ENCODE data around the gene SMARCA2.

Gene SMARCA2

DNA sequence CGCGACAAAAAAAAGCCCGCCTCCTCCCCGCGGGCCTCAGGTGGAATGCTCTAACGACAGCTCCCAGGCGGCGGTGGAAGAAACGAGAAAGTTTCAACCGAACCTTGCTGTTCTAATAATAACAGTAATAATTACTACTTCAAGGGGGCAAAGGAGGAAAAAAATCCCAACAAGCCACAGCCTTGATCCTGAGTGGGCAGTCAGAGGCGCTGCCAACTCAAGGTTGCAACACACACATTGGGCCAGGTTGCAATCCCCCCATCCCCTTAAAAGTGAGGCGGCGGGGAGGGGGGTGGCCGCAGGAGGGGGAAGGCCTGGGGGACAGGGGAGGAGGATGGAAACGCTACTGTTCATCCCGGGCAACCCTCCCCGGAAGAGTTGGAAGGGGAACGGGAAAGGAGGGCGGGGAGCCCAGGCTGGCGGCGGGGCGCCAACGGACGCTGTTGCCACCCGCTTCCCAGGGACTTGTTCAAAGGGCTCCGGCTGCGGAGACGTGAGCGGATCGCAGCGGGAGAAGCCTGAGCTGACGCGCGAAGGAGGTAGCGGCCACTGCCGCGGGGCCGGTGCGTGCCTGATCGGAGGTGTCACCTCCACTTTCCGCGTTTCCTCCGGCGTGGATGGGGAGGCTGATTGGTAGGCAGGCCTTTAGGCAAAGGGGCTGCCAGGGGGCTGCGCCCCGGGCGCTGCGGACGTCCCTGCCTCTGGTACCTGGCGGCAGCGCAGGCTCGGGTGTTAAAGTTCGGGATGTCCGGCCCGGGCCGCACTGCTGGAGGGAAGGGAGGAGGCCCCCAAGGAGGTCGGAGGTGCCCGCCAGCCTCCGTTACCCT is 647 bp downstream of the SMARCA2 start:
- H3K36me3 ChIP-seq (ENCODE audit: control insufficient read depth, insufficient read depth, low read length) = no peaks in the 10 kb centered on the region
- no peaks in the 10 kb centered on the region for H3K4me1 ChIP-seq (ENCODE audit: control insufficient read depth, insufficient read depth, low read length)
- no peak overlapping the region for H3K27ac ChIP-seq (ENCODE audit: low read length)
- DNase-seq (ENCODE audit: low read depth, low spot score) = no peak
- no CpG with 5 or more reads among the region's 59 CpGs for WGBS (ENCODE audit: insufficient coverage, insufficient read length)
- peaks cover 10% of the 10 kb centered on the region; the same call in 1 of the 2 replicates for H3K27me3 ChIP-seq (ENCODE audit: control insufficient read depth, insufficient read depth, low read length)
- H3K4me3 ChIP-seq (ENCODE audit: low read length) = peak overlapping the region; percentile 65
- H3K9me3 ChIP-seq (ENCODE audit: control insufficient read depth, insufficient read depth, low read length) = no peaks in the 10 kb centered on the region

GRCh38 chr9:2016408-2017330 is 1.5 kb downstream of the SMARCA2 start:
- DNase-seq (ENCODE audit: low read depth, low spot score) = no peak
- Histone ChIP-seq H3K27ac (ENCODE audit: low read length) (no peak overlapping the region), H3K4me1 (ENCODE audit: control insufficient read depth, insufficient read depth, low read length) (no peaks in the 10 kb centered on the region), H3K36me3 (ENCODE audit: control insufficient read depth, insufficient read depth, low read length) (no peaks in the 10 kb centered on the region), H3K4me3 (ENCODE audit: low read length) (peak overlapping the region; percentile 65), H3K9me3 (ENCODE audit: control insufficient read depth, insufficient read depth, low read length) (no peaks in the 10 kb centered on the region), H3K27me3 (ENCODE audit: control insufficient read depth, insufficient read depth, low read length) (peaks cover 10% of the 10 kb centered on the region; the same call in 1 of the 2 replicates)
- no CpG with 5 or more reads among the region's 85 CpGs for WGBS (ENCODE audit: insufficient coverage, insufficient read length)

DNA sequence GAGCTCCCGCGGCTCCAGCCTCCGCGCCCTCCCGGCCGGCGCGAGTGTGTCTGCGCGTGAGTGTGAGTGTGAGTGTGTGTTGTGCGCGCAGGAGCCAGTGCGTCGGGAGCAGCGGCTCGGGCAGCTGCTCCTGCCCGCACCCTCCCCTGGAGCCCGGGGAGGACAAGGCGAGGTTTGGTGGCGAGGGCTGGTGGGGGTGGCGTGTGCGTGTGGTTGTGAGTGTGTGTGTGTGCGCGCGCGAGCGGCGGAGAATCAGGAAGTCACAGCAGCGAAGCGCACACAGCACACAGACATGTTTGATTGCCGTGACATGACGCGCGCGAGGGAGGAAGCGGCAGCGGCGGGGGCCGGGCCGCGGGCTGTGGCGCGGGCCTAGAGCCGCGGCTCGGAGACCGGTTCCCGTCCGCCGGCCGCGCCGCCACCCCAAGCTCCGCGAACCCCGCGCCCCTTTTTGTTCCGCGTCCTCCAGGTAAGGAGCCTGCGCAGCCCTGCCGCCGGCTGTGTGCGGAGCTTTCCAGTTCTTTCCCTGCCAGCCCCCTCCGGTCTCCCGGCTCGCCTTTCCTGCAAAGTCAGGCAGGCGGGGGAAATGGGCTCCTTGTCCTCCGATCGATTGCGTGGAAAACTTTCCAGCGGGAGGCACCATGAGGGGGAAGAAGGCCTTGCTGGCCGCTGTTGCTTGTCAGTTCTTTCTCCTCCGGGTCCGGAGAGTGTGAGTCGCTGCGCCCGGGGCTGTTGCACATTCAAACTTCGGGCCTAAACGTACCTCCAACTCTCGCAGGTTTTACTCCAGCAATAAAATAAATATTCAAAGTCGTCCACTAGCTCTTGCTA is 2.4 kb downstream of the SMARCA2 start:
- no peaks in the 10 kb centered on the region for H3K4me1 ChIP-seq (ENCODE audit: control insufficient read depth, insufficient read depth, low read length)
- no peaks in the 10 kb centered on the region for H3K9me3 ChIP-seq (ENCODE audit: control insufficient read depth, insufficient read depth, low read length)
- H3K27me3 ChIP-seq (ENCODE audit: control insufficient read depth, insufficient read depth, low read length) = peaks cover 10% of the 10 kb centered on the region; the same call in 1 of the 2 replicates
- H3K4me3 ChIP-seq (ENCODE audit: low read length) = peak overlapping the region; percentile 65; the same call in 1 of the 2 replicates
- no CpG with 5 or more reads among the region's 81 CpGs for WGBS (ENCODE audit: insufficient coverage, insufficient read length)
- DNase-seq (ENCODE audit: low read depth, low spot score) = no peak
- no peaks in the 10 kb centered on the region for H3K36me3 ChIP-seq (ENCODE audit: control insufficient read depth, insufficient read depth, low read length)
- H3K27ac ChIP-seq (ENCODE audit: low read length) = no peak overlapping the region

DNA sequence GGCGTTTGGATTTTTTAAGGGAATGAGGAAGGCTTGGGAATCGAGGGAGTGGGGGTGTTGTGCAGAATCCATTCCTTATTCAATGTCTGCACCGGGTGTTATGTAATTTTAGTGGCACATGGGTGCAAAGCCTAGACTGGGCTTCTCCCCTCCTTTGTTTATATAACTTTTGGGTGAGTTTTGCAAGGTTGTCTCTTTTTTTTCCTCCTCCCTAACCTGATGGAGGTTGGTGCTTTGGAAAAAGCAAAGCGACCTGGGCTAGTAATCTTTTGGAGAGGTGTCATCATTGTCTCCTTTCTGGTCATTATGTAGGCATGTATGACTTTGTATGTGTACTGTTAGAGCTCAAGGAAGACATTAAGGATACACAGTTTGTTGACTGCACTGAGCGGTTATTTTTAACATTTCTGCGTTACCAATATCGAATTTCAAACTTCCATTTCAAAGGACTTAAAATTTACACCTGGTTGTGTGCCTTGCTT is 3.1 kb downstream of the SMARCA2 start:
- Histone ChIP-seq H3K36me3 (ENCODE audit: control insufficient read depth, insufficient read depth, low read length) (no peaks in the 10 kb centered on the region), H3K4me1 (ENCODE audit: control insufficient read depth, insufficient read depth, low read length) (no peaks in the 10 kb centered on the region), H3K27ac (ENCODE audit: low read length) (no peak overlapping the region), H3K27me3 (ENCODE audit: control insufficient read depth, insufficient read depth, low read length) (peaks cover 10% of the 10 kb centered on the region; the same call in 1 of the 2 replicates), H3K4me3 (ENCODE audit: low read length) (no peak overlapping the region; the same call in 1 of the 2 replicates), H3K9me3 (ENCODE audit: control insufficient read depth, insufficient read depth, low read length) (no peaks in the 10 kb centered on the region)
- no peak for DNase-seq (ENCODE audit: low read depth, low spot score)
- WGBS (ENCODE audit: insufficient coverage, insufficient read length) = no CpG with 5 or more reads among the region's 7 CpGs

DNA sequence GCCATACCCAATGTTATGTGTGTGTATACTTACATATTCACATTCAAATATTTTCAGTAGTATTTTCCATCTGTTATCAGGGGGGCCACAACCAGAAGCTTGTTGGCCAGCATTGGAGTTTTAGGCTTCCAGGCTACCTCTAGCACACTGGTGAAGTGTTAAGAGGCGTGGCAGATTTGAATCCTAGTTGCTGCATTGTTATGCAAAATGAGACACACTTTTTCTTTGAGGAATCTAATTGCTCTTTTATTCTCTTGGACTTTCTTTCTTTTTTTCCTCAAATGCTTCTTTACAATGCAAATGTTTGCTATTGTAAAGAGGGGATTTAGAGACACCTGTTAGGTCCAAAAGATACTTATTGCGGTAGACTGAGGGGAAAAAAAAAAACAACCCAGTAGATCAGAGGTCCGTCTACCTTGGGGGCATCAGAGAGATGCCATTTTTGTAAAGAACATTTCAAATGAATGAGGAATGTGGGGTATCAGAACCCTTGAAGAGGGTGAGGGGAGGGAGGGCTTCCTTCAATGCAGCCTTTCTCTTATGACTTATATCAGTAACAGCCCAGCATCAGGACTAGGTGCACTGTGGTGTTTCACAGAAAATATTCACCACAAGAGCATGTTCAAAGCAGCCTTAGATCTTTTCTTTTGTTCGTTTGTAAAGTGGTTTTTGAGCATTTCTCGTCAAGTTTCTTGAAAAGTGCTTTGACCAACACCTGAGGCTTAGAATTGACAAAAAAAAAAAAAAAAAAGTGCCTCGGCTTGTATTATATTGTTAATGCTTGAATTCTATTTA is 3.8 kb downstream of the SMARCA2 start:
- Histone ChIP-seq H3K36me3 (ENCODE audit: control insufficient read depth, insufficient read depth, low read length) (no peaks in the 10 kb centered on the region), H3K4me3 (ENCODE audit: low read length) (no peak overlapping the region), H3K9me3 (ENCODE audit: control insufficient read depth, insufficient read depth, low read length) (no peaks in the 10 kb centered on the region), H3K27ac (ENCODE audit: low read length) (no peak overlapping the region), H3K27me3 (ENCODE audit: control insufficient read depth, insufficient read depth, low read length) (peaks cover 7% of the 10 kb centered on the region; the same call in 1 of the 2 replicates), H3K4me1 (ENCODE audit: control insufficient read depth, insufficient read depth, low read length) (no peaks in the 10 kb centered on the region)
- WGBS (ENCODE audit: insufficient coverage, insufficient read length) = no CpG with 5 or more reads among the region's 6 CpGs
- no peak for DNase-seq (ENCODE audit: low read depth, low spot score)

DNA sequence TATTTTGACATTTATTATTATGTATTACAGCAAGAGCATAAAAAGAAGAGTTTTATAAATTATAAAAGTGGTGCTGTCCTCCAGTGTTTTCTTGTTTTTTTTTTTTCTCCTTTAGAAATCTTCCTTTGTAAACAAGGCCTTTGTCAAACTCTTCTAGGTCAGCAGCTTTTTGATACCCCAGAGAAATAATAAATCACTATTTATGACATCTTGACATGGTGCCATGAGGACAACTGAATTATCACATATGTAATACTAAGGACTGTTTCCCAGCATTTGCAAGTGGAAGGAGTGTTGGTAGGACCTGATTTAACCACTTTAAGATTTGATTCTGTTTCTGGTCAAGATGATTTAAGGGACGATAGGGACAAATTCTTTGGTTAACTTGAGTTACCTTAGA is 4.6 kb downstream of the SMARCA2 start:
- peaks cover 2% of the 10 kb centered on the region; the same call in 1 of the 2 replicates for H3K4me1 ChIP-seq (ENCODE audit: control insufficient read depth, insufficient read depth, low read length)
- no peak for DNase-seq (ENCODE audit: low read depth, low spot score)
- WGBS (ENCODE audit: insufficient coverage, insufficient read length) = no CpG with 5 or more reads among the region's 1 CpG
- peaks cover 7% of the 10 kb centered on the region; the same call in 1 of the 2 replicates for H3K27me3 ChIP-seq (ENCODE audit: control insufficient read depth, insufficient read depth, low read length)
- no peaks in the 10 kb centered on the region for H3K9me3 ChIP-seq (ENCODE audit: control insufficient read depth, insufficient read depth, low read length)
- no peak overlapping the region for H3K4me3 ChIP-seq (ENCODE audit: low read length)
- H3K27ac ChIP-seq (ENCODE audit: low read length) = no peak overlapping the region
- H3K36me3 ChIP-seq (ENCODE audit: control insufficient read depth, insufficient read depth, low read length) = no peaks in the 10 kb centered on the region

GRCh38 chr9:2021731-2022130 is 6.6 kb downstream of the SMARCA2 start:
- H3K4me1 ChIP-seq (ENCODE audit: control insufficient read depth, insufficient read depth, low read length) = peaks cover 2% of the 10 kb centered on the region; the same call in 1 of the 2 replicates
- no peaks in the 10 kb centered on the region for H3K36me3 ChIP-seq (ENCODE audit: control insufficient read depth, insufficient read depth, low read length)
- no peak overlapping the region for H3K27ac ChIP-seq (ENCODE audit: low read length)
- no peak overlapping the region for H3K4me3 ChIP-seq (ENCODE audit: low read length)
- WGBS (ENCODE audit: insufficient coverage, insufficient read length) = no CpG with 5 or more reads among the region's 7 CpGs
- DNase-seq (ENCODE audit: low read depth, low spot score) = no peak
- no peaks in the 10 kb centered on the region for H3K9me3 ChIP-seq (ENCODE audit: control insufficient read depth, insufficient read depth, low read length)
- H3K27me3 ChIP-seq (ENCODE audit: control insufficient read depth, insufficient read depth, low read length) = peaks cover 7% of the 10 kb centered on the region; the same call in 1 of the 2 replicates

DNA sequence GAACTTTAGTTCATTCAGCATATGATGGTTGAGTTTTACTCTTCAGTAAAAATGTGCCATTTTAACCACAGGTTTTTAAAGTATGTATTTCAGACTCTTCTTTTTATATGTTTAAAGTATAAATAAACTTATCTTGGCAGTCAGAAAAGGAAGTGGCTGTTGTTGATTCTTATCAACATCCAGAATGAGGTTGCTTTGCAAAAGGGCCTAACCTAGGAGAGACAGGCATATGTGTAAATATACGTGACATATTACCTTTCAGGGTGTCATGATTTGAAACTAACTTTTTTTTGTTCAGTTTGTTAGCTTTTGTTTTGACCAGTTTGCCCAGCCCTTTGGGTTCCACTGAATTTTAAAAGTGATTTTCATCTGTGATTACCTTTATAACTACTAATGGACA is 7.4 kb downstream of the SMARCA2 start:
- no peak for DNase-seq (ENCODE audit: low read depth, low spot score)
- no peak overlapping the region for H3K27ac ChIP-seq (ENCODE audit: low read length)
- no peak overlapping the region for H3K4me3 ChIP-seq (ENCODE audit: low read length)
- H3K9me3 ChIP-seq (ENCODE audit: control insufficient read depth, insufficient read depth, low read length) = no peaks in the 10 kb centered on the region
- no CpG with 5 or more reads among the region's 1 CpG for WGBS (ENCODE audit: insufficient coverage, insufficient read length)
- peaks cover 6% of the 10 kb centered on the region; the same call in 1 of the 2 replicates for H3K27me3 ChIP-seq (ENCODE audit: control insufficient read depth, insufficient read depth, low read length)
- no peaks in the 10 kb centered on the region for H3K36me3 ChIP-seq (ENCODE audit: control insufficient read depth, insufficient read depth, low read length)
- peaks cover 2% of the 10 kb centered on the region; the same call in 1 of the 2 replicates for H3K4me1 ChIP-seq (ENCODE audit: control insufficient read depth, insufficient read depth, low read length)

DNA sequence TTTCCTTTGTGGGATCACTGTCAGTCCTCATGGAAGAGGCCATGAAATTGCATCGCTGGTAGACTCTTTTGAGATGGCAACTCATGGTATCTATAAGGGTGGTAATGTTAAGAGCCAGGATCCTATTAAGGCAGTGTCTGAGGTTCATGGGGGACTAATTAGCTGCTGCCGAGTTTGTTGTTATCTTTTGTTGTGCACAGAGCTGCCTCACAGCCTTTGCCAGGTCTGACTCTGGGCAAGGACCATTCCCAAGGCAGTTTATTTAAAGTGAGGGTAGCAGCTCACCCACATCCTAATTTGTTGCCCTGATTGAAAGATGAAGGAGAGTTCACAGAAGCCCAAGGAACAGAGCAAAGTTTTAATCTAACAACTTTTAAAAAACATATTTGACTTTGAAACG is 7.9 kb downstream of the SMARCA2 start:
- no peak for DNase-seq (ENCODE audit: low read depth, low spot score)
- Histone ChIP-seq H3K27me3 (ENCODE audit: control insufficient read depth, insufficient read depth, low read length) (peaks cover 3% of the 10 kb centered on the region; the same call in 1 of the 2 replicates), H3K27ac (ENCODE audit: low read length) (no peak overlapping the region), H3K36me3 (ENCODE audit: control insufficient read depth, insufficient read depth, low read length) (no peaks in the 10 kb centered on the region), H3K4me3 (ENCODE audit: low read length) (no peak overlapping the region), H3K4me1 (ENCODE audit: control insufficient read depth, insufficient read depth, low read length) (peaks cover 2% of the 10 kb centered on the region; the same call in 1 of the 2 replicates), H3K9me3 (ENCODE audit: control insufficient read depth, insufficient read depth, low read length) (no peaks in the 10 kb centered on the region)
- WGBS (ENCODE audit: insufficient coverage, insufficient read length) = no CpG with 5 or more reads among the region's 3 CpGs
